ENCODE data around the gene SELENOS. TPM values are rescaled to one million over a fixed set of nuclear protein-coding genes. Genes with fewer than 3 reads are reported as not detected.

SELENOS gene
- total and polyA plus RNA-seq, 2 experiments from 2014 or later = 127 to 158 TPM

DNA sequence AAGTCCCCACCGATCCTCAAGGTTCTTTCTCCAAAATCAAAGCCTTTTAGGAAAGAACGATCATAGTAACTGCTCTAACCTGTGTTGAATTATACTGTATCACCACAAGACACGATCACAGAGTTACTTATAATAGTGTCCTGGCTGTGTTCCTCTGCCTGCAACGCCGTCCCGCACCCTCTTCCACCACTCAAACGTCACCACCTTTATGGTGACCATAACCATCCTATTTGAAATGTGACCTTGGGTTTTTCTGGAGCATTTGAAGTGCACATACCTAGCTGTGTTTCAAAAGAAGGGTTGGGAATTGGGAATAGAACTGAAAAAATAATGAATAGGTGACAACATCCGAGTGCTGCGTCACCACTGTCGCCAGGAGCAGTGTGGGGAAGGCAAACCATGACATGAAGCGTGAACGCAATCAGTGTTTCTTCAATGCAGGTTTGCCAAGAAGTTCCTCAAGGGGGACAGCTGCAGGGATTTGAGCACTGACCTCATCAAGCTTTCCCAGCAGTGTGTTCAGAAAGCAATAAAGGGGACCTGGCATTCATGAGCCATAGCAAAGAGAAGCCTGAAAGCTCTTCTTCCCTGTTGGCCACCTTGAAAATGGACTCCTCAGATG lies 769 bp upstream of the SELENOS start:
- DNase-seq (ENCODE audit: low spot score) = peak; percentile 33
- Histone ChIP-seq H3K27me3 (no peaks in the 10 kb centered on the region), H3K4me3 (peak overlapping the region; percentile 37), H4K20me1 (ENCODE audit: insufficient read depth, poor library complexity, severe bottlenecking) (peaks cover 18% of the 10 kb centered on the region), H3K9me2 (replicated peaks; ENCODE audit: insufficient read depth) (no peaks in the 10 kb centered on the region), H3K27ac (peak overlapping the region; percentile 90), H3K4me2 (peak overlapping the region; percentile 90), H3K9me3 (ENCODE audit: low read depth) (no peaks in the 10 kb centered on the region), H3K4me1 (ENCODE audit: insufficient read depth) (peaks cover 22% of the 10 kb centered on the region), H3K79me2 (peaks cover 32% of the 10 kb centered on the region), H3K36me3 (replicated peaks; ENCODE audit: insufficient read depth, low read depth) (no peaks in the 10 kb centered on the region), H2AFZ (peak overlapping the region; percentile 47)
- WGBS (ENCODE audit: low lambda C conversion rate, missing lambda C conversion rate) = 80% methylated on average over 12 of the region's 12 CpGs
- no peak for TF ChIP-seq EZH2 (IDR thresholded peaks at IDR 0.05; ENCODE audit: borderline replicate concordance)
- TF ChIP-seq, protein P1, sequence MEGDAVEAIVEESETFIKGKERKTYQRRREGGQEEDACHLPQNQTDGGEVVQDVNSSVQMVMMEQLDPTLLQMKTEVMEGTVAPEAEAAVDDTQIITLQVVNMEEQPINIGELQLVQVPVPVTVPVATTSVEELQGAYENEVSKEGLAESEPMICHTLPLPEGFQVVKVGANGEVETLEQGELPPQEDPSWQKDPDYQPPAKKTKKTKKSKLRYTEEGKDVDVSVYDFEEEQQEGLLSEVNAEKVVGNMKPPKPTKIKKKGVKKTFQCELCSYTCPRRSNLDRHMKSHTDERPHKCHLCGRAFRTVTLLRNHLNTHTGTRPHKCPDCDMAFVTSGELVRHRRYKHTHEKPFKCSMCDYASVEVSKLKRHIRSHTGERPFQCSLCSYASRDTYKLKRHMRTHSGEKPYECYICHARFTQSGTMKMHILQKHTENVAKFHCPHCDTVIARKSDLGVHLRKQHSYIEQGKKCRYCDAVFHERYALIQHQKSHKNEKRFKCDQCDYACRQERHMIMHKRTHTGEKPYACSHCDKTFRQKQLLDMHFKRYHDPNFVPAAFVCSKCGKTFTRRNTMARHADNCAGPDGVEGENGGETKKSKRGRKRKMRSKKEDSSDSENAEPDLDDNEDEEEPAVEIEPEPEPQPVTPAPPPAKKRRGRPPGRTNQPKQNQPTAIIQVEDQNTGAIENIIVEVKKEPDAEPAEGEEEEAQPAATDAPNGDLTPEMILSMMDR (IDR thresholded peaks at IDR 0.05; ENCODE audit: poor library complexity) = no peak
- TF ChIP-seq EZH2phosphoT487 (IDR thresholded peaks at IDR 0.05; ENCODE audit: low read depth, severe bottlenecking, unreplicated experiment) = no peak

DNA sequence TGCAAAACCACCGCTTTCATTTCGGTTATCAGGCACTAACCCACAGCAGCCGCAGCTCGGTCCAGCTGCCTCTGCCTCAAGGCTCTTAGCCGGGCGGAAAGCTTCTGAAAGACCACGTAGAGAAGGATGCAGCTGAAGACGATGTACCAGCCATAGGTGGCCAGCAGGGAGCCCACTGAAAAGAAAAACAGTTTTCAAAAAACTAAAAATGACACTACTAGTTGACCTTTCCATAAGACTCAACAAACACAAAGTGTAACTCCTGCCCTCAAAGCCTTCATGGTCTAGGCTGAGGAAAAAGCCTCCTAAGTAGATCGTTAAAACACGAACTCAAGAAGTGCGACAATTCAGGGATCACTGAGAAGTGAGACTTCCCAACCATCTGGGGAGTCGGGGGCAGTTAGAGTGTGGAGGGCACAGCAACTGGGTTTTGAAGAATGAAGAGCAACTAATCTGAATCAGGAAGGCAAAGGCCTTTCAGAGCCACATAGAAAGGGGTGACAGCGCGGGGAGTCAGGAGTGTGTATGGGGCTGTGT lies 716 bp downstream of the SELENOS start:
- H3K9me2 ChIP-seq (replicated peaks; ENCODE audit: insufficient read depth) = no peaks in the 10 kb centered on the region
- no peaks in the 10 kb centered on the region for H3K36me3 ChIP-seq (replicated peaks; ENCODE audit: insufficient read depth, low read depth)
- DNase-seq (ENCODE audit: low spot score) = peak; percentile 59
- H3K9me3 ChIP-seq (ENCODE audit: low read depth) = no peaks in the 10 kb centered on the region
- H2AFZ ChIP-seq = peak overlapping the region; percentile 71
- H4K20me1 ChIP-seq (ENCODE audit: insufficient read depth, poor library complexity, severe bottlenecking) = peaks cover 18% of the 10 kb centered on the region
- TF ChIP-seq, protein P1 (IDR thresholded peaks at IDR 0.05; ENCODE audit: poor library complexity) = peak; percentile 37
- TF ChIP-seq EZH2phosphoT487 (IDR thresholded peaks at IDR 0.05; ENCODE audit: low read depth, severe bottlenecking, unreplicated experiment) = no peak
- peaks cover 22% of the 10 kb centered on the region for H3K4me1 ChIP-seq (ENCODE audit: insufficient read depth)
- H3K4me2 ChIP-seq = peak overlapping the region; percentile 90
- peak overlapping the region; percentile 86 for H3K4me3 ChIP-seq
- 19% methylated on average over 14 of the region's 14 CpGs for WGBS (ENCODE audit: low lambda C conversion rate, missing lambda C conversion rate)
- H3K27ac ChIP-seq = peak overlapping the region; percentile 98
- H3K27me3 ChIP-seq = no peaks in the 10 kb centered on the region
- H3K79me2 ChIP-seq = peaks cover 32% of the 10 kb centered on the region

DNA sequence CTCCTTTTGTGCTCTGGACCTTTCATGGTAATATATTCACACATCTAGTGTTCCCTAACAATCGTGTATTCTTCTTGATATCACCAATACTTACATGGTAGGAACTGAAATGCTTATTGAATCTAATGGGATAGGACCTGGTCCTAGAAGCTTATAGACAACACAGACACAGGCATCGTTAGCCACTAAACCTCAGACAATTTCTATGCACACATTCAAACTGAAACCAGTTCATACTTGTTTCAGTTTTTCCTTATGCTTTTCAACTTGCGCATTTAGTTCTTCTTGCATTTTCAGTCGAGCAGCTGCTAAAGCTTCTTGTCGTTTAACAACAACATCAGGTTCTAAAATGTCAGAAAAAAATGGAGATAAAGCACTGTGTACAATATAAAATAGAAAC lies 2.3 kb downstream of the SELENOS start:
- Histone ChIP-seq H2AFZ (no peak overlapping the region), H3K27me3 (no peaks in the 10 kb centered on the region), H3K4me2 (peak overlapping the region; percentile 90), H3K79me2 (peaks cover 32% of the 10 kb centered on the region), H3K27ac (no peak overlapping the region), H3K4me1 (ENCODE audit: insufficient read depth) (peaks cover 16% of the 10 kb centered on the region), H3K9me3 (ENCODE audit: low read depth) (no peaks in the 10 kb centered on the region), H3K4me3 (no peak overlapping the region), H4K20me1 (ENCODE audit: insufficient read depth, poor library complexity, severe bottlenecking) (peaks cover 18% of the 10 kb centered on the region), H3K36me3 (replicated peaks; ENCODE audit: insufficient read depth, low read depth) (no peaks in the 10 kb centered on the region), H3K9me2 (replicated peaks; ENCODE audit: insufficient read depth) (no peaks in the 10 kb centered on the region)
- 98% methylated on average over 5 of the region's 5 CpGs for WGBS (ENCODE audit: low lambda C conversion rate, missing lambda C conversion rate)
- DNase-seq (ENCODE audit: low spot score) = no peak
- TF ChIP-seq EZH2 (IDR thresholded peaks at IDR 0.05; ENCODE audit: borderline replicate concordance) (no peak), EZH2phosphoT487 (IDR thresholded peaks at IDR 0.05; ENCODE audit: low read depth, severe bottlenecking, unreplicated experiment) (no peak)
- TF ChIP-seq, protein P1 (IDR thresholded peaks at IDR 0.05; ENCODE audit: poor library complexity) = no peak

Measured in hepatocyte (in vitro differentiated cells).